Ovary (tissue), 3 donors: ENCODE results near the gene PIP5K1B.

Source experiments
- CTCF ChIP-seq, 3 donors: fragments of 450-650 bp in 2 of 3; fragments of 200-600 bp in 1 of 3; IDR thresholded peaks; one replicate each; pipeline versions ENCODE4 v1.5.1 to v1.8.0; 2016 to 2022; ENCODE audit warnings: antibody characterized with exemption in 3 of 3, mild to moderate bottlenecking in 1 of 3
- EP300 ChIP-seq: sonication (generic); formaldehyde crosslinking; IDR thresholded peaks from one replicate; pipeline ENCODE4 v1.6.1; 2017; ENCODE audit warnings: antibody characterized with exemption
- POLR2A ChIP-seq: fragments of 450-650 bp; IDR thresholded peaks from one replicate; pipeline ENCODE4 v1.6.1; 2017; ENCODE audit warnings: antibody characterized with exemption, mild to moderate bottlenecking, moderate library complexity
- donor health status: DM: no; HTN: no; CAD: no.

- TF ChIP-seq EP300, result no peak
- no peak for TF ChIP-seq CTCF (IDR thresholded peaks at IDR 0.05)
- TF ChIP-seq POLR2A, result no peak
Measured at GRCh38 chr9:68867066-68867465, 162.0 kb downstream of the PIP5K1B start.
